VCaP (cell line): ENCODE data around the gene CNTNAP4.

Experiments used
- H3K27ac ChIP-seq: fragments of 450-650 bp; 2 replicates; pipeline ENCODE4 v1.5.1; 2017
- TF ChIP-seq, protein P1 (sequence below): fragments of 450-650 bp; conservative IDR thresholded peaks from 2 replicates; pipeline ENCODE4 v1.5.1; 2017; ENCODE audit warnings: mild to moderate bottlenecking, moderate library complexity

Gene CNTNAP4

GRCh38 chr16:76532188-76532973 lies 255.2 kb downstream of the CNTNAP4 start:
- H3K27ac ChIP-seq = no peak overlapping the region
- TF ChIP-seq, protein P1, sequence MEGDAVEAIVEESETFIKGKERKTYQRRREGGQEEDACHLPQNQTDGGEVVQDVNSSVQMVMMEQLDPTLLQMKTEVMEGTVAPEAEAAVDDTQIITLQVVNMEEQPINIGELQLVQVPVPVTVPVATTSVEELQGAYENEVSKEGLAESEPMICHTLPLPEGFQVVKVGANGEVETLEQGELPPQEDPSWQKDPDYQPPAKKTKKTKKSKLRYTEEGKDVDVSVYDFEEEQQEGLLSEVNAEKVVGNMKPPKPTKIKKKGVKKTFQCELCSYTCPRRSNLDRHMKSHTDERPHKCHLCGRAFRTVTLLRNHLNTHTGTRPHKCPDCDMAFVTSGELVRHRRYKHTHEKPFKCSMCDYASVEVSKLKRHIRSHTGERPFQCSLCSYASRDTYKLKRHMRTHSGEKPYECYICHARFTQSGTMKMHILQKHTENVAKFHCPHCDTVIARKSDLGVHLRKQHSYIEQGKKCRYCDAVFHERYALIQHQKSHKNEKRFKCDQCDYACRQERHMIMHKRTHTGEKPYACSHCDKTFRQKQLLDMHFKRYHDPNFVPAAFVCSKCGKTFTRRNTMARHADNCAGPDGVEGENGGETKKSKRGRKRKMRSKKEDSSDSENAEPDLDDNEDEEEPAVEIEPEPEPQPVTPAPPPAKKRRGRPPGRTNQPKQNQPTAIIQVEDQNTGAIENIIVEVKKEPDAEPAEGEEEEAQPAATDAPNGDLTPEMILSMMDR = no peak

DNA sequence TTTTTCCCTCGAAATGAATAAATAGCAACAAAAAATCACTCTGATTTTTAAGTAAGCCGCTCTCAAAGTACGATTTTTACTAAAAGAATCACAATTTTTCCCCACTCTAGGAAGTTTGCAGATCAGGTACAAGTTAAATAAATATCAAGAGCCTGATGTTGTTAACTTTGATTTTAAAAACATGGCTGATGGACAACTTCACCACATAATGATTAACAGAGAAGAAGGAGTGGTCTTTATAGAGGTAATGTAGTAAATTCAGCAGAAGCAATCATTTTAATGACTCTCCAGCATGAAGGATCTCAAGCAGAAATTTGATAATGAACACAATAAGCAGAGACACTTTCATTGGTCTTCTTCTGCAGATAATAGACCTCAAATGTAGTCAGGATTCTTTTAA lies 262.4 kb downstream of the CNTNAP4 start:
- TF ChIP-seq, protein P1 = no peak
- no peak overlapping the region for H3K27ac ChIP-seq

DNA sequence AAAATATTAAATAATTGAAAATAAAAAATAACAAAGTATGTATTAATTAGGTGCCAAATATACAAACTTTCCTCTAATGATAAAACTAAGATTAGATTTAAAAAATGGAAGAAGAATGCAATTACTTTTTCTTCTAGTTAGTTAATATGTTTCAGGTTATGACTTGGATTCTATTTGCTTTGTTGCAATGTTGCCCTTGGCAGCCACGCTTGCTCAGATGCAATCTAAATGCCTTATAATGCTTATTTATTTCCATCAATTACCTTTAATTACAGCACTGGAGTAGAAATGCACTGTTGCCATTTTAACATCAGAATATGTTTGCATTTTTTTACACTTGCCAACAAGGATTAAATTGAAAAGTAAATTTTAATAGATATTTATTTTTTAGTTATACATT lies 263.9 kb downstream of the CNTNAP4 start:
- no peak overlapping the region for H3K27ac ChIP-seq
- TF ChIP-seq, protein P1 = no peak

- TF ChIP-seq, protein P1 = no peak
- H3K27ac ChIP-seq = no peak overlapping the region
Measured at GRCh38 chr16:76565542-76565941, 288.3 kb downstream of the CNTNAP4 start.

DNA sequence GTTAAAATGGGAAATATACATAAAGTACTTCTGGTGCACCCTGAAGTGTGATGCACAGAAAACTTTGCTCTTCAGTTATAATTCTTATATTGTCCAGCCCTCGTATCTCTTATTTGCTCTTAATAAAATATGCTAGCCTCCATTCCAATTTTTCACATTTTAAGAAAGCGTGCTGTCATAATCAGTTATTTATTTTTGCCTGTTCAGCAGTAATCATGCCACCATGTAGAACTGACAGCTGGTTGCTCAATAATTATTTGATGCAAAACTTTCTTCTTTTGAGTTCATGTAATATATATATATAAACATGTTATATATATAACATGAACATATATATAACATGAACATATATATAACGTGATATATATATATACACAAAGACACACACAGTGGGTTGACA lies 294.6 kb downstream of the CNTNAP4 start:
- TF ChIP-seq, protein P1 = no peak

GRCh38 chr16:76573281-76573680 lies 296.1 kb downstream of the CNTNAP4 start:
- TF ChIP-seq, protein P1 = no peak
- H3K27ac ChIP-seq = no peak overlapping the region

More for the DNA sequence above, 294.6 kb downstream of the CNTNAP4 start:
- no peak overlapping the region for H3K27ac ChIP-seq

GRCh38 chr16:76574651-76575050 lies 297.4 kb downstream of the CNTNAP4 start:
- TF ChIP-seq, protein P1 = no peak

More at GRCh38 chr16:76574651-76575050, 297.4 kb downstream of the CNTNAP4 start:
- H3K27ac ChIP-seq = no peak overlapping the region
